Measurements from ENCODE around the gene KCNG2.

GRCh38 chr18:79814373-79814772 lies 16.6 kb downstream of the KCNG2 start:
- TF ChIP-seq CTCF (IDR thresholded peaks at IDR 0.05; ENCODE audit: insufficient read depth, low read length, poor library complexity, severe bottlenecking) (no peak), EZH2phosphoT487 (conservative IDR thresholded peaks at IDR 0.05; ENCODE audit: low read length) (no peak)

Measured in SU-DHL-6 (cell line).